Measurements from ENCODE around the gene OR4D2.

The OR4D2 gene

GRCh38 chr17:58204796-58205195 is 38.0 kb downstream of the OR4D2 start:
- H3K27ac ChIP-seq (ENCODE audit: insufficient read depth, low read length, poor library complexity, severe bottlenecking), result no peak overlapping the region
- H3K27me3 ChIP-seq (replicated peaks; ENCODE audit: control insufficient read depth, insufficient read depth, low read length, poor library complexity, severe bottlenecking), result no peaks in the 10 kb centered on the region
- H3K9me3 ChIP-seq (ENCODE audit: control insufficient read depth, low read length), result no peaks in the 10 kb centered on the region
- no peak overlapping the region for H3K4me3 ChIP-seq (ENCODE audit: insufficient read depth, low read depth, low read length, poor library complexity, severe bottlenecking)
- no peaks in the 10 kb centered on the region for H3K4me1 ChIP-seq (ENCODE audit: control insufficient read depth, insufficient read depth, low read length, poor library complexity, severe bottlenecking)
- DNase-seq, result no peak
- peaks cover 17% of the 10 kb centered on the region for H3K36me3 ChIP-seq (ENCODE audit: control insufficient read depth, insufficient read depth, low read length)

- H3K27me3 ChIP-seq (replicated peaks; ENCODE audit: control insufficient read depth, insufficient read depth, low read length, poor library complexity, severe bottlenecking), result no peaks in the 10 kb centered on the region
- peaks cover 25% of the 10 kb centered on the region for H3K36me3 ChIP-seq (ENCODE audit: control insufficient read depth, insufficient read depth, low read length)
- no peaks in the 10 kb centered on the region for H3K4me1 ChIP-seq (ENCODE audit: control insufficient read depth, insufficient read depth, low read length, poor library complexity, severe bottlenecking)
- DNase-seq, result no peak
- H3K27ac ChIP-seq (ENCODE audit: insufficient read depth, low read length, poor library complexity, severe bottlenecking), result no peak overlapping the region
- H3K9me3 ChIP-seq (ENCODE audit: control insufficient read depth, low read length), result no peaks in the 10 kb centered on the region
- H3K4me3 ChIP-seq (ENCODE audit: insufficient read depth, low read depth, low read length, poor library complexity, severe bottlenecking), result no peak overlapping the region
Measured at GRCh38 chr17:58205936-58206335, 39.2 kb downstream of the OR4D2 start.

GRCh38 chr17:58207451-58207850 is 40.7 kb downstream of the OR4D2 start:
- no peaks in the 10 kb centered on the region for H3K4me1 ChIP-seq (ENCODE audit: control insufficient read depth, insufficient read depth, low read length, poor library complexity, severe bottlenecking)
- H3K27me3 ChIP-seq (replicated peaks; ENCODE audit: control insufficient read depth, insufficient read depth, low read length, poor library complexity, severe bottlenecking), result no peaks in the 10 kb centered on the region
- no peak overlapping the region for H3K27ac ChIP-seq (ENCODE audit: insufficient read depth, low read length, poor library complexity, severe bottlenecking)
- no peaks in the 10 kb centered on the region for H3K9me3 ChIP-seq (ENCODE audit: control insufficient read depth, low read length)
- no peak overlapping the region for H3K4me3 ChIP-seq (ENCODE audit: insufficient read depth, low read depth, low read length, poor library complexity, severe bottlenecking)
- no peak for DNase-seq
- peaks cover 33% of the 10 kb centered on the region for H3K36me3 ChIP-seq (ENCODE audit: control insufficient read depth, insufficient read depth, low read length)

- H3K27ac ChIP-seq (ENCODE audit: insufficient read depth, low read length, poor library complexity, severe bottlenecking), result no peak overlapping the region
- H3K9me3 ChIP-seq (ENCODE audit: control insufficient read depth, low read length), result no peaks in the 10 kb centered on the region
- DNase-seq, result no peak
- H3K27me3 ChIP-seq (replicated peaks; ENCODE audit: control insufficient read depth, insufficient read depth, low read length, poor library complexity, severe bottlenecking), result no peaks in the 10 kb centered on the region
- no peaks in the 10 kb centered on the region for H3K4me1 ChIP-seq (ENCODE audit: control insufficient read depth, insufficient read depth, low read length, poor library complexity, severe bottlenecking)
- no peak overlapping the region for H3K4me3 ChIP-seq (ENCODE audit: insufficient read depth, low read depth, low read length, poor library complexity, severe bottlenecking)
- peaks cover 40% of the 10 kb centered on the region for H3K36me3 ChIP-seq (ENCODE audit: control insufficient read depth, insufficient read depth, low read length)
Measured at GRCh38 chr17:58208344-58208743, 41.6 kb downstream of the OR4D2 start.

GRCh38 chr17:58210922-58211321 is 44.1 kb downstream of the OR4D2 start:
- Histone ChIP-seq H3K36me3 (ENCODE audit: control insufficient read depth, insufficient read depth, low read length) (peaks cover 44% of the 10 kb centered on the region), H3K4me1 (ENCODE audit: control insufficient read depth, insufficient read depth, low read length, poor library complexity, severe bottlenecking) (no peaks in the 10 kb centered on the region), H3K27me3 (replicated peaks; ENCODE audit: control insufficient read depth, insufficient read depth, low read length, poor library complexity, severe bottlenecking) (no peaks in the 10 kb centered on the region), H3K4me3 (ENCODE audit: insufficient read depth, low read depth, low read length, poor library complexity, severe bottlenecking) (no peak overlapping the region), H3K9me3 (ENCODE audit: control insufficient read depth, low read length) (no peaks in the 10 kb centered on the region), H3K27ac (ENCODE audit: insufficient read depth, low read length, poor library complexity, severe bottlenecking) (no peak overlapping the region)
- DNase-seq, result no peak

- Histone ChIP-seq H3K27ac (ENCODE audit: insufficient read depth, low read length, poor library complexity, severe bottlenecking) (no peak overlapping the region), H3K27me3 (replicated peaks; ENCODE audit: control insufficient read depth, insufficient read depth, low read length, poor library complexity, severe bottlenecking) (no peaks in the 10 kb centered on the region), H3K9me3 (ENCODE audit: control insufficient read depth, low read length) (no peaks in the 10 kb centered on the region), H3K4me3 (ENCODE audit: insufficient read depth, low read depth, low read length, poor library complexity, severe bottlenecking) (no peak overlapping the region), H3K36me3 (ENCODE audit: control insufficient read depth, insufficient read depth, low read length) (peaks cover 21% of the 10 kb centered on the region), H3K4me1 (ENCODE audit: control insufficient read depth, insufficient read depth, low read length, poor library complexity, severe bottlenecking) (peaks cover 12% of the 10 kb centered on the region)
- DNase-seq, result no peak
Measured at GRCh38 chr17:58215685-58216084, 48.9 kb downstream of the OR4D2 start.

- Histone ChIP-seq H3K4me1 (ENCODE audit: control insufficient read depth, insufficient read depth, low read length, poor library complexity, severe bottlenecking) (peaks cover 12% of the 10 kb centered on the region), H3K27me3 (replicated peaks; ENCODE audit: control insufficient read depth, insufficient read depth, low read length, poor library complexity, severe bottlenecking) (no peaks in the 10 kb centered on the region), H3K36me3 (ENCODE audit: control insufficient read depth, insufficient read depth, low read length) (peaks cover 10% of the 10 kb centered on the region), H3K4me3 (ENCODE audit: insufficient read depth, low read depth, low read length, poor library complexity, severe bottlenecking) (no peak overlapping the region), H3K27ac (ENCODE audit: insufficient read depth, low read length, poor library complexity, severe bottlenecking) (no peak overlapping the region), H3K9me3 (ENCODE audit: control insufficient read depth, low read length) (no peaks in the 10 kb centered on the region)
- no peak for DNase-seq
Measured at GRCh38 chr17:58217766-58218165, 51.0 kb downstream of the OR4D2 start.

GRCh38 chr17:58219007-58219788 is 52.4 kb downstream of the OR4D2 start, which contains the start of gene MKS1:
TSS of gene MKS1 (minus strand) at chr17:58219255. CDS start at chr17:58219230, 25 bp downstream.
- no peaks in the 10 kb centered on the region for H3K27me3 ChIP-seq (replicated peaks; ENCODE audit: control insufficient read depth, insufficient read depth, low read length, poor library complexity, severe bottlenecking)
- peak within 1 kb of the TSS; percentile 72 for H3K27ac ChIP-seq (ENCODE audit: insufficient read depth, low read length, poor library complexity, severe bottlenecking)
- H3K4me1 ChIP-seq (ENCODE audit: control insufficient read depth, insufficient read depth, low read length, poor library complexity, severe bottlenecking), result peaks cover 12% of the 10 kb centered on the region
- peak within 1 kb of the TSS; percentile 68 for H3K4me3 ChIP-seq (ENCODE audit: insufficient read depth, low read depth, low read length, poor library complexity, severe bottlenecking)
- H3K9me3 ChIP-seq (ENCODE audit: control insufficient read depth, low read length), result no peaks in the 10 kb centered on the region
- H3K36me3 ChIP-seq (ENCODE audit: control insufficient read depth, insufficient read depth, low read length), result no peaks in the 10 kb centered on the region
- DNase-seq, result peak; percentile 90

GRCh38 chr17:58219789-58220183 is 53.0 kb downstream of the OR4D2 start:
- H3K36me3 ChIP-seq (ENCODE audit: control insufficient read depth, insufficient read depth, low read length), result no peaks in the 10 kb centered on the region
- H3K27me3 ChIP-seq (replicated peaks; ENCODE audit: control insufficient read depth, insufficient read depth, low read length, poor library complexity, severe bottlenecking), result no peaks in the 10 kb centered on the region
- H3K9me3 ChIP-seq (ENCODE audit: control insufficient read depth, low read length), result no peaks in the 10 kb centered on the region
- peak overlapping the region; percentile 68 for H3K4me3 ChIP-seq (ENCODE audit: insufficient read depth, low read depth, low read length, poor library complexity, severe bottlenecking)
- H3K27ac ChIP-seq (ENCODE audit: insufficient read depth, low read length, poor library complexity, severe bottlenecking), result peak overlapping the region; percentile 72
- H3K4me1 ChIP-seq (ENCODE audit: control insufficient read depth, insufficient read depth, low read length, poor library complexity, severe bottlenecking), result peaks cover 12% of the 10 kb centered on the region
- no peak for DNase-seq

All from effector memory CD4-positive, alpha-beta T cell (primary cell).